H9 (cell line): Measurements from ENCODE around the gene TSKU. TPM values are rescaled to one million over a fixed set of nuclear protein-coding genes. Genes with fewer than 3 reads are reported as not detected.
A peak's percentile ranks its signal among the peaks of the same experiment; 100 is the strongest.

Experiments
- DNase-seq: peaks from one replicate; pipeline ENCODE4 v3.0.0-alpha.2; 2017
- H2AFZ ChIP-seq: one replicate; pipeline ENCODE4 v1.6.1; 2013; ENCODE audit warnings: mild to moderate bottlenecking, low read length, control low read depth, moderate library complexity
- H2AK5ac ChIP-seq: 2 replicates; pipeline ENCODE4 v1.6.1; 2013; ENCODE audit warnings: low read length, control low read depth, mixed read lengths; ENCODE audit not compliant: insufficient read length
- H2BK120ac ChIP-seq: one replicate; pipeline ENCODE4 v1.6.1; 2013; ENCODE audit warnings: low read depth, mild to moderate bottlenecking, low read length, control low read depth, inconsistent platforms; ENCODE audit not compliant: poor library complexity, severe bottlenecking
- H2BK12ac ChIP-seq: 2 replicates; pipeline ENCODE4 v1.6.1; 2013; ENCODE audit warnings: low read length, control low read depth, mixed read lengths, low read depth; ENCODE audit not compliant: insufficient read length
- H2BK15ac ChIP-seq: 2 replicates; pipeline ENCODE4 v1.6.1; 2013; ENCODE audit warnings: low read depth, low read length, control low read depth
- H2BK20ac ChIP-seq: one replicate; pipeline ENCODE4 v1.6.1; 2013; ENCODE audit warnings: low read depth, mild to moderate bottlenecking, low read length, control low read depth, inconsistent platforms; ENCODE audit not compliant: poor library complexity, severe bottlenecking
- H2BK5ac ChIP-seq: 2 replicates; pipeline ENCODE4 v1.6.1; 2013; ENCODE audit warnings: low read length, control low read depth, mixed read lengths; ENCODE audit not compliant: insufficient read length
- H3K14ac ChIP-seq: 2 replicates; pipeline ENCODE4 v1.6.1; 2013; ENCODE audit warnings: low read length, control low read depth; ENCODE audit not compliant: insufficient read depth
- H3K18ac ChIP-seq: 2 replicates; pipeline ENCODE4 v1.6.1; 2013; ENCODE audit warnings: low read depth, mild to moderate bottlenecking, mixed read lengths, low read length, control low read depth; ENCODE audit not compliant: insufficient read length
- H3K23ac ChIP-seq: 2 replicates; pipeline ENCODE4 v1.6.1; 2013; ENCODE audit warnings: low read length, control low read depth, mixed read lengths, low read depth; ENCODE audit not compliant: insufficient read length
- H3K23me2 ChIP-seq: 2 replicates; pipeline ENCODE4 v1.6.1; 2013; ENCODE audit warnings: low read depth, mild to moderate bottlenecking, mixed read lengths, low read length, control low read depth; ENCODE audit not compliant: insufficient read length, poor library complexity, severe bottlenecking
- H3K27ac ChIP-seq: 2 replicates; pipeline ENCODE4 v1.5.1; 2013; ENCODE audit warnings: low read length, control low read depth, mixed read lengths, low read depth; ENCODE audit not compliant: insufficient read length
- H3K27me3 ChIP-seq: 2 replicates; pipeline ENCODE4 v1.6.1; 2013; ENCODE audit warnings: low read length, control low read depth, inconsistent platforms; ENCODE audit not compliant: insufficient read depth
- H3K4ac ChIP-seq: 2 replicates; pipeline ENCODE4 v1.6.1; 2013; ENCODE audit warnings: low read depth, mild to moderate bottlenecking, control low read depth, inconsistent platforms, low read length, moderate library complexity
- H3K4me1 ChIP-seq: 2 replicates; pipeline ENCODE4 v1.6.1; 2013; ENCODE audit warnings: low read length, control low read depth, inconsistent platforms; ENCODE audit not compliant: insufficient read depth
- H3K4me2 ChIP-seq: 2 replicates; pipeline ENCODE4 v1.6.1; 2013; ENCODE audit warnings: low read length, control low read depth, mixed read lengths; ENCODE audit not compliant: insufficient read length, insufficient read depth
- H3K56ac ChIP-seq: 2 replicates; pipeline ENCODE4 v1.6.1; 2013; ENCODE audit warnings: low read depth, mild to moderate bottlenecking, mixed read lengths, low read length, control low read depth; ENCODE audit not compliant: insufficient read length
- H3K79me1 ChIP-seq: 2 replicates; pipeline ENCODE4 v1.6.1; 2013; ENCODE audit warnings: low read depth, mild to moderate bottlenecking, moderate library complexity, low read length, control low read depth, inconsistent platforms; ENCODE audit not compliant: insufficient read depth, poor library complexity, severe bottlenecking
- H3K79me2 ChIP-seq: 2 replicates; pipeline ENCODE4 v1.6.1; 2013; ENCODE audit warnings: low read length, control low read depth, inconsistent platforms; ENCODE audit not compliant: insufficient read depth
- H3K9ac ChIP-seq: 2 replicates; pipeline ENCODE4 v1.6.1; 2013; ENCODE audit warnings: low read length, control low read depth, mixed read lengths; ENCODE audit not compliant: insufficient read length; ENCODE audit errors: extremely low read depth
- H3K9me3 ChIP-seq: one replicate; pipeline ENCODE4 v1.6.1; 2013; ENCODE audit warnings: low read depth, low read length, inconsistent platforms; ENCODE audit not compliant: control insufficient read depth
- H3T11ph ChIP-seq: one replicate; pipeline ENCODE4 v1.6.1; 2013; ENCODE audit warnings: mild to moderate bottlenecking, low read length, control low read depth, inconsistent platforms
- H4K20me1 ChIP-seq: one replicate; pipeline ENCODE4 v1.6.1; 2013; ENCODE audit not compliant: control insufficient read depth, insufficient read length, insufficient read depth
- H4K5ac ChIP-seq: 2 replicates; pipeline ENCODE4 v1.6.1; 2013; ENCODE audit warnings: low read depth, mild to moderate bottlenecking, mixed read lengths, low read length, control low read depth; ENCODE audit not compliant: insufficient read length
- H4K8ac ChIP-seq: replicated peaks from 2 replicates; pipeline ENCODE4 v1.6.1; 2013; ENCODE audit warnings: low read length, control low read depth, mixed read lengths, low read depth; ENCODE audit not compliant: insufficient read length
- H4K91ac ChIP-seq: 2 replicates; pipeline ENCODE4 v1.6.1; 2013; ENCODE audit warnings: low read depth, mild to moderate bottlenecking, moderate library complexity, mixed read lengths, low read length, control low read depth; ENCODE audit not compliant: insufficient read length
- H3K27ac Mint-ChIP-seq, 3 experiments: 2 replicates in 2 of 3; 3 replicates in 1 of 3; pipeline ENCODE4 v1.8.0; 2020 to 2021; ENCODE audit warnings: mixed read lengths in 3 of 3, mild to moderate bottlenecking in 1 of 3, moderate library complexity in 1 of 3
- H3K27me3 Mint-ChIP-seq: 2 replicates; pipeline ENCODE4 v1.8.0; 2021; ENCODE audit warnings: low read depth, mild to moderate bottlenecking, moderate library complexity, mixed read lengths
- H3K36me3 Mint-ChIP-seq, 3 experiments: 2 replicates in 2 of 3; 3 replicates in 1 of 3; pipeline ENCODE4 v1.8.0; 2020 to 2021; ENCODE audit warnings: low read depth in 3 of 3, mixed read lengths in 3 of 3; ENCODE audit not compliant: insufficient read depth in 1 of 3
- H3K4me1 Mint-ChIP-seq, 2 experiments: 2 replicates each; pipeline ENCODE4 v1.8.0; 2020; ENCODE audit warnings: mixed read lengths in 2 of 2
- H3K4me3 Mint-ChIP-seq, 2 experiments: 2 replicates in 1 of 2; 3 replicates in 1 of 2; pipeline ENCODE4 v1.8.0; 2020 to 2021; ENCODE audit warnings: mild to moderate bottlenecking in 2 of 2, mixed read lengths in 2 of 2, moderate library complexity in 1 of 2
- H3K9me3 Mint-ChIP-seq, 2 experiments: 2 replicates in 1 of 2; 3 replicates in 1 of 2; pipeline ENCODE4 v1.8.0; 2020; ENCODE audit warnings: mild to moderate bottlenecking in 2 of 2, mixed read lengths in 2 of 2, moderate library complexity in 1 of 2
- CTCF ChIP-seq: fragments of 200-600 bp; sonication (generic); conservative IDR thresholded peaks from 3 replicates; pipeline ENCODE4 v1.8.0; 2021; ENCODE audit warnings: antibody characterized with exemption, mild to moderate bottlenecking
- WGBS: extraction: QIAGEN DNeasy Blood & Tissue Kit; methylation state at CpG from one replicate; pipeline ENCODE4 v1.1.7; 2013; ENCODE audit warnings: missing lambda C conversion rate, low lambda C conversion rate, mixed read lengths; ENCODE audit not compliant: insufficient read length; ENCODE audit errors: extremely low coverage; 5-methylcytosine and 5-hydroxymethylcytosine counted together
- total RNA-seq: library from RNA; stranded (reverse); gene quantifications from 2 replicates; pipeline ENCODE4 v1.2.1, GENCODE V29; 2021

TSKU gene
- total RNA-seq, 1 experiment from 2014 or later = 25.4 TPM

GRCh38 chr11:76785513-76785912, 2.4 kb downstream of the TSKU start:
- H4K20me1 ChIP-seq = no peaks in the 10 kb centered on the region
- WGBS = no CpG with 5 or more reads among the region's 6 CpGs
- H4K8ac ChIP-seq = no peak overlapping the region
- peaks cover 23% of the 10 kb centered on the region; the same call in 1 of the 2 replicates for H3K4me1 ChIP-seq
- H3T11ph ChIP-seq = no peak overlapping the region
- H3K9me3 ChIP-seq = no peaks in the 10 kb centered on the region
- H3K36me3 Mint-ChIP-seq = peaks cover 11 to 18% (median 12%) of the 10 kb centered on the region in 3 experiments
- peak overlapping the region in 1 of 3 experiments; percentile 70; a peak in 2 of 7 replicates for H3K27ac Mint-ChIP-seq
- peaks cover 68 to 71% of the 10 kb centered on the region in 2 experiments for H3K4me1 Mint-ChIP-seq
- H3K9me3 Mint-ChIP-seq = peaks cover 1 to 3% of the 10 kb centered on the region in 2 experiments
- no peak overlapping the region for H2BK5ac ChIP-seq
- no peak overlapping the region for H3K18ac ChIP-seq
- no peak for DNase-seq
- no peaks in the 10 kb centered on the region for H3K27me3 ChIP-seq
- H3K56ac ChIP-seq = no peak overlapping the region
- no peak overlapping the region for H2AK5ac ChIP-seq
- H2AFZ ChIP-seq = no peak overlapping the region
- H3K27me3 Mint-ChIP-seq = no peaks in the 10 kb centered on the region; the same call in 1 of the 2 replicates
- peaks cover 10% of the 10 kb centered on the region for H3K23me2 ChIP-seq
- H3K4me3 Mint-ChIP-seq = peak overlapping the region; percentile 80 to 85
- H2BK120ac ChIP-seq = no peak overlapping the region
- no peak overlapping the region for H3K14ac ChIP-seq
- H3K23ac ChIP-seq = no peak overlapping the region
- no peak overlapping the region for H3K27ac ChIP-seq
- peaks cover 6% of the 10 kb centered on the region for H3K79me1 ChIP-seq
- peak overlapping the region; percentile 24 for H3K4me2 ChIP-seq
- H2BK15ac ChIP-seq = no peak overlapping the region
- H3K4ac ChIP-seq = no peak overlapping the region
- no peak overlapping the region for H2BK20ac ChIP-seq
- no peak overlapping the region for H2BK12ac ChIP-seq
- no peak overlapping the region for H3K9ac ChIP-seq
- TF ChIP-seq CTCF = no peak
- no peak overlapping the region for H4K5ac ChIP-seq
- peaks cover 37% of the 10 kb centered on the region; the same call in 1 of the 2 replicates for H3K79me2 ChIP-seq
- H4K91ac ChIP-seq = no peak overlapping the region
